Testis (tissue), 3 donors: ENCODE measurements around the gene TNFRSF1A. TPM values are rescaled to one million over a fixed set of nuclear protein-coding genes. Genes with fewer than 3 reads are reported as not detected.
"Not testable (repeated sequence)": the region's sequence is repeated elsewhere in the genome, so short reads cannot be mapped to it uniquely, and the experiment has no call there.

ENCODE experiments used
- DNase-seq: peaks from one replicate; pipeline ENCODE4 v3.0.0-alpha.2; 2019
- H3K27ac ChIP-seq, 2 donors: fragments of 200-600 bp; sonication (generic); one replicate each; pipeline ENCODE4 v1.5.1; 2019
- H3K27me3 ChIP-seq: fragments of 200-600 bp; sonication (generic); one replicate; pipeline ENCODE4 v1.5.1; 2019
- H3K36me3 ChIP-seq: fragments of 200-600 bp; sonication (generic); one replicate; pipeline ENCODE4 v1.5.1; 2017; ENCODE audit warnings: low read depth; ENCODE audit errors: missing control alignments
- H3K4me1 ChIP-seq: fragments of 200-600 bp; sonication (generic); one replicate; pipeline ENCODE4 v1.5.1; 2019
- H3K4me3 ChIP-seq, 2 donors: fragments of 200-600 bp; sonication (generic); one replicate each; pipeline ENCODE4 v1.5.1; 2017 to 2019
- H3K9me3 ChIP-seq: fragments of 200-600 bp; sonication (generic); one replicate; pipeline ENCODE4 v1.5.1; 2017
- POLR2A ChIP-seq: fragments of 450-650 bp; IDR thresholded peaks from one replicate; pipeline ENCODE4 v1.6.1; 2017; ENCODE audit warnings: antibody characterized with exemption, mild to moderate bottlenecking, moderate library complexity
- WGBS, 2 donors: methylation state at CpG; one replicate each; pipeline ENCODE4 v1.1.5; 2018; 5-methylcytosine and 5-hydroxymethylcytosine counted together
- intact Hi-C: fragments of 100-400 bp; cut with DNase I; formaldehyde crosslinking; loops from one replicate; pipeline ENCODE4 v1.15.1; 2023; ENCODE audit warnings: low total_unique reads
- polyA plus RNA-seq: library from polyadenylated mRNA; stranded (reverse); fragments of 350-450 nt; fragmentation: Illumina TruSeq; extraction: RNeasy Lipid Tissue Mini Kit (QIAGEN cat#74804); gene quantifications from one replicate; pipeline ENCODE4 v1.2.3, GENCODE V29; 2014; ENCODE audit warnings: low read depth, low replicate concordance; ENCODE audit not compliant: insufficient read depth
- total RNA-seq, 2 donors: library from RNA; depleted of rRNA; stranded (reverse); fragments of >200 nt; gene quantifications; one replicate each; pipeline ENCODE4 v1.2.3, GENCODE V29; 2016
- TF ChIP-seq, protein P1 (sequence below), 3 experiments: fragments of 450-650 bp in 2 of 3; fragments of 200-600 bp in 1 of 3; sonication (generic) in 1 of 3; IDR thresholded peaks; one replicate each; pipeline ENCODE4 v1.5.1; 2016 to 2019; ENCODE audit warnings: antibody characterized with exemption in 3 of 3, mild to moderate bottlenecking in 2 of 3, moderate library complexity in 1 of 3

Gene TNFRSF1A
- total and polyA plus RNA-seq, 3 donors from 2014 or later: 59.8 to 106 (median 94.6) TPM

- no peaks in the 10 kb centered on the region for H3K4me1 ChIP-seq
- H3K27me3 ChIP-seq: no peaks in the 10 kb centered on the region
- TF ChIP-seq, protein P1, sequence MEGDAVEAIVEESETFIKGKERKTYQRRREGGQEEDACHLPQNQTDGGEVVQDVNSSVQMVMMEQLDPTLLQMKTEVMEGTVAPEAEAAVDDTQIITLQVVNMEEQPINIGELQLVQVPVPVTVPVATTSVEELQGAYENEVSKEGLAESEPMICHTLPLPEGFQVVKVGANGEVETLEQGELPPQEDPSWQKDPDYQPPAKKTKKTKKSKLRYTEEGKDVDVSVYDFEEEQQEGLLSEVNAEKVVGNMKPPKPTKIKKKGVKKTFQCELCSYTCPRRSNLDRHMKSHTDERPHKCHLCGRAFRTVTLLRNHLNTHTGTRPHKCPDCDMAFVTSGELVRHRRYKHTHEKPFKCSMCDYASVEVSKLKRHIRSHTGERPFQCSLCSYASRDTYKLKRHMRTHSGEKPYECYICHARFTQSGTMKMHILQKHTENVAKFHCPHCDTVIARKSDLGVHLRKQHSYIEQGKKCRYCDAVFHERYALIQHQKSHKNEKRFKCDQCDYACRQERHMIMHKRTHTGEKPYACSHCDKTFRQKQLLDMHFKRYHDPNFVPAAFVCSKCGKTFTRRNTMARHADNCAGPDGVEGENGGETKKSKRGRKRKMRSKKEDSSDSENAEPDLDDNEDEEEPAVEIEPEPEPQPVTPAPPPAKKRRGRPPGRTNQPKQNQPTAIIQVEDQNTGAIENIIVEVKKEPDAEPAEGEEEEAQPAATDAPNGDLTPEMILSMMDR (IDR thresholded peaks at IDR 0.05): no peak
- no peak for TF ChIP-seq POLR2A
- no peaks in the 10 kb centered on the region for H3K9me3 ChIP-seq
- no peak overlapping the region for H3K4me3 ChIP-seq
- no peak overlapping the region for H3K27ac ChIP-seq
- DNase-seq: no peak
- H3K36me3 ChIP-seq: no peaks in the 10 kb centered on the region
- WGBS, 2 donors: 66 to 73% methylated on average over 2 of the region's 2 CpGs
- intact Hi-C loops: no loop called here
These were observed 49.3 kb downstream of the TNFRSF1A start for GRCh38 chr12:6292606-6293005.

DNA sequence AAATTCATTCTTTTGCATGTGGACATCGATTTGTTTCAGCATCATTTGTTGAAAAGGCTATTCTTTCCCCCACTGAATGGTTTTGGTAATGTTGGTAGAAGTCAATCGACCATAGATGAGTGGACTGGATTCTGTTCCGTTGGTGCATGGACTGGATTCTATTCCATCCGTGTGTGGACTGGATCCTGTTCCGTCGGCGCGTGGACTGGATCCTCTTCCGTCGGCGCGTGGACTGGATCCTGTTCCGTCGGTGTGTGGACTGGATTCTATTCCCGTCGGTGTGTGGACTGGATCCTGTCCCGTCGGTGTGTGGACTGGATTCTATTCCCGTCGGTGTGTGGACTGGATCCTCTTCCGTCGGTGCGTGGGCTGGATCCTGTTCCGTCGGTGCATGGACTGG is 52.0 kb downstream of the TNFRSF1A start:
- H3K9me3 ChIP-seq, intact Hi-C loops, H3K27ac ChIP-seq, H3K4me1 ChIP-seq, H3K27me3 ChIP-seq, H3K4me3 ChIP-seq, H3K36me3 ChIP-seq, DNase-seq: not testable (repeated sequence)
- 87 to 97% methylated on average over 20 of the region's 25 CpGs for WGBS, 2 donors

DNA sequence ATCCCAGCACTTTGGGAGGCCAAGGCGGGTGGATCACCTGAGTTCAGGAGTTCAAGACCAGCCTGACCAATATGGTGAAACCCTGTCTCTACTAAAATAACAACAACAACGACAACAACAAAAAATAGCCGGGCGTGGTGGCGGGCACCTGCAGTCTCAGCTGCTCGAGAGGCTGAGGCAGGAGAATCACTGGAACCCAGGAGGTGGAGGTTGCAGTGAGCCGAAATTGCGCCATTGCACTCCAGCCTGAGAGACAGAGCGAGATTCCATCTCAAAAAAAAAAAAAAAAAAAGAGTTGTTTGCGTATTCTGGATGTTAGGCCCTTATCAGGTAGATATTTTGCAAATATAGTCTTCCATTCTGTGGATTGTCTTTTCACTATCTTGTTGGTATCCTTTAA is 52.8 kb downstream of the TNFRSF1A start:
- WGBS, 2 donors: 93 to 96% methylated on average over 10 of the region's 10 CpGs
- DNase-seq, H3K36me3 ChIP-seq, H3K27me3 ChIP-seq, H3K4me3 ChIP-seq, H3K9me3 ChIP-seq, intact Hi-C loops, H3K27ac ChIP-seq, H3K4me1 ChIP-seq: not testable (repeated sequence)

DNA sequence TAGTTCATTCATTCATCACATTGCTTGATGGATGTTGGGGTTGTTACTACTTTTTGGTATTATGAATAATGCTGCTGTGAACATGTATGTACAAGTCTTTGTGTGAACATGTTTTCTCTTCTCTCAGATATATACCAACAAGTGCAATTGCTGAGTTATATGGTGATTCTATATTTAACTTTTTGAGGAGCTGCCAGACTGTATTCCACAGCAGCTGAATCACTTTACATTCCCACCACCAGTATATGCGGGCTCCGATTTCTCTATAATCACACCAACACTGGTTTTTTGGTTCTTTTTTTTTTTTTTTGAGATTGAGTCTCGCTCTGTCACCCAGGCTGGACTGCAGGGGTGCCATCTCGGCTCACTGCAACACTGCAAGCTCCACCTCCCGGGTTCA is 53.6 kb downstream of the TNFRSF1A start:
- intact Hi-C loops: no loop called here
- WGBS, 2 donors: 73 to 92% methylated on average over 5 of the region's 5 CpGs
- no peaks in the 10 kb centered on the region for H3K27me3 ChIP-seq
- no peak overlapping the region for H3K4me3 ChIP-seq
- no peak for DNase-seq
- H3K36me3 ChIP-seq: no peaks in the 10 kb centered on the region
- no peaks in the 10 kb centered on the region for H3K4me1 ChIP-seq
- no peak overlapping the region for H3K27ac ChIP-seq
- no peaks in the 10 kb centered on the region for H3K9me3 ChIP-seq
- TF ChIP-seq POLR2A: no peak
- TF ChIP-seq, protein P1 (IDR thresholded peaks at IDR 0.05): no peak

GRCh38 chr12:6285532-6286306 is 56.2 kb downstream of the TNFRSF1A start:
- no peaks in the 10 kb centered on the region for H3K9me3 ChIP-seq
- 20 to 72% methylated on average over 1 of the region's 1 CpG for WGBS, 2 donors
- no peak for DNase-seq
- H3K4me3 ChIP-seq: no peak overlapping the region
- H3K27ac ChIP-seq: no peak overlapping the region
- H3K36me3 ChIP-seq: no peaks in the 10 kb centered on the region
- no peaks in the 10 kb centered on the region for H3K27me3 ChIP-seq
- intact Hi-C loops: no loop called here
- TF ChIP-seq, protein P1 (IDR thresholded peaks at IDR 0.05): no peak
- TF ChIP-seq POLR2A: no peak
- no peaks in the 10 kb centered on the region for H3K4me1 ChIP-seq

DNA sequence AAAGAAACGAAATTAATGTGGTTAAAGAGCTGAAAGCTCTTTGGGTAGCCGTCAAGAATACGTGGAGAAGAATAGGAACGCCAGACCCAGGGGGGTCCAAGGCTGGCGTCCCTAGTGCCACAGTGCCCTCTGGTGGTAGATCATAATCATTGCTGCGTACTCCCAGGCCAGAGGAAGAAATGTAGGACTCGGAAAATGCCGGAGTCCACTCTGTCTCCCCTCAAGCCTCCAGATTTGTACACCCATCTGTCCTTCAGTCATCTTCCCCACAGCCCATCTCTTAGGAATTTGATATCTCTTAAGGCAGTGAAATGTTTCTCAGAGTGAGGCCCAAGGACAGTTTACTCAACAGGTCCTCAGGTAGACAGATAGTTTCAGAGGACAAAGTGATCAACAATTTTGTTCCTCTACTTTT is 56.8 kb downstream of the TNFRSF1A start:
- H3K27me3 ChIP-seq: no peaks in the 10 kb centered on the region
- DNase-seq: peak; percentile 73
- H3K9me3 ChIP-seq: no peaks in the 10 kb centered on the region
- no peaks in the 10 kb centered on the region for H3K4me1 ChIP-seq
- intact Hi-C loops: no loop called here
- no peaks in the 10 kb centered on the region for H3K36me3 ChIP-seq
- WGBS, 2 donors: 7 to 16% methylated on average over 8 of the region's 8 CpGs
- H3K4me3 ChIP-seq: no peak overlapping the region
- TF ChIP-seq, protein P1 (IDR thresholded peaks at IDR 0.05): peak; percentile 84 to 94 (median 87)
- no peak for TF ChIP-seq POLR2A
- no peak overlapping the region for H3K27ac ChIP-seq
